GM19193 (cell line): ENCODE measurements around the gene PLK5.

Experiments used
- POLR2A ChIP-seq: IDR thresholded peaks from 4 replicates; pipeline ENCODE4 v1.6.1; 2011; ENCODE audit not compliant: insufficient read depth, insufficient read length; ENCODE audit errors: extremely low read depth

PLK5 gene

GRCh38 chr19:1501200-1501595, 22.7 kb upstream of the PLK5 start:
- TF ChIP-seq POLR2A = no peak

DNA sequence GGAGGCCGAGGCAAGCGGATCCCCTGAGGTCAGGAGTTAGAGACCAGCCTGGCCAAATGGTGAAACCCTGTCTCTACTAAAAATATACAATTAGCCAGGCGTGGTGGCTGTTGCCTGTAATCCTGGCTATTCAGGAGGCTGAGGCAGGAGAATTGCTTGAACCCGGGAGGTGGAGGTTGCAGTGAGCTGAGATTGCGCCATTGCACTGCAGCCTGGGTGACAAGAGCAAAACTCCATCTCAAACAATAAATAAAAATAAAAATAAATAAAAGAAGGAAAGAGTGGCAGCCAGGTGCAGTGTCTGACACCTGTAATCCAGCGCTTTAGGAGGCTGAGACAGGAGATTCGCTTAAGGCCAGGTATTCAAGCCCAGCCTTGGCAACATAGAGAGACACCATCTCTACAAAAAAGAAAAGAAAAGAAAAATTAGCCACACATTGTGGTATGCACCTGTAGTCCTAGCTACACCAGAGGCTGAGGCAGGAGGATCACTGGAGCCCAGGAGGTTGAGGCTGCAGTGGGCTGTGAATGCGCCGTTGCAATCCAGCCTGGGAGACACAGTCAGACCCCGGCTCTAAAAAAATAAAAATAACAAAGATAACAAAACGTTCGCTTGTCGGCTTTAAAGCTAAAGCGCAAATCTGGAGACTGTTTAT, 21.3 kb upstream of the PLK5 start:
- no peak for TF ChIP-seq POLR2A

DNA sequence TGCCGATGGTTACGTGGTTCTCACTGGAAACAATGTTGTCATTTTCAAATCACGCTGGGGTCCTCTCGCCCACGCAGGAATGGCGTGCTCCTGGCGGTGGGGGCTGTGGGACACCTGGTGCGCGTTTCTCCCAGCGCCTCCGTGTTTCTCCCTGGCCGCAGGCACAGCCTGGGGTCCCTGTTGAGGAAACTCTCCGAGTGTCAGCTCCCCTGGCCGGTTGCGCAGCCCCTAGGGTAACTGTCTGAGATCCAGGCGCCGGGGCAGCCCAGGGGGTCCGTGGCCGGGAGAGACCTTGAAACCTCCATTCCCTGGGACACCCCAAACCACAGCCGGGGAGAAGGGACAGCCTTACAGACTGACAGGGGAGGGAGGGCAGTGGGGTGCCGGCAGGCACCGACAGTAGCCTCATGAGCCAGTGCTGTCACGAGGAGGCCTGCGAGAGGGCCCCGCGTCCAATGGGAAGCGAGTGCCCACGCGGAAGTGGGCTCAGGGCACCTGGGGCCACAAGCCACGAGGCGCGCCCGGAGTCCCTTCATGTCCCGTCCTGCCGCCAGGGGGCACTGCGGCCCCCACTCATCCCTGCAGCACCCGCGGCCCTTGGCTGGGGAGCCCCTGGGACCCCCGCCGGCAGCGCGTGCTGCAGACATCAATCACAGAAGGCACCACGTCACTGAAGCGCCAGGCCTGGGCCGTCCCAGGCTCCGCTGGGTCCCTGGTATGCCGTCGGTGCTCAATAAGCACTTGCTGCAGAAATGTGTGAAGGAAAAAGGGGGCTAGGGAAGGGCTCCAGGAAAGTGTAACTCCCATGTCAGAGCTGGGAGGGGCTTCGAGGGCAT, 20.6 kb upstream of the PLK5 start:
- TF ChIP-seq POLR2A = no peak

GRCh38 chr19:1503925-1504773, 19.7 kb upstream of the PLK5 start:
- no peak for TF ChIP-seq POLR2A

GRCh38 chr19:1505012-1505411, 18.9 kb upstream of the PLK5 start:
- no peak for TF ChIP-seq POLR2A

- TF ChIP-seq POLR2A = no peak
Observed at GRCh38 chr19:1505991-1506881, 17.6 kb upstream of the PLK5 start.

GRCh38 chr19:1507192-1507660, 16.7 kb upstream of the PLK5 start:
- TF ChIP-seq POLR2A = no peak

- no peak for TF ChIP-seq POLR2A
Observed at GRCh38 chr19:1507763-1508506, 15.9 kb upstream of the PLK5 start.

DNA sequence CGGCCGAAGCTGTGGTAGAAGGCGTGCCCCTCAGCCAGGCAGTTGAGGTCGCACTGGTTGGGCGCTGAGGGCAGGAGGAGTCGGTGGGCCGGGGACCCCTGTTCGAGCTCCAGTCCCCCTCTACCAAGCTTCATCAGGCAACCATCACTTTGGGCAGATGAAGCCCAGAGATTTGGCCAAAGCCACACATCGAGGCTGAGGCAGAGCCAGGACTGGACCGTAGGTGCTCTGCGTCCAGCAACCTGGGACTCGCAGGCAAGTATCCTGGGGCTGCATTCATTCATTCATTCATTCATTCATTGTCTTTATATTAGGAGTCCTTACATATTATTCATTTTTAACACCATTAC, 15.4 kb upstream of the PLK5 start:
- TF ChIP-seq POLR2A = no peak

DNA sequence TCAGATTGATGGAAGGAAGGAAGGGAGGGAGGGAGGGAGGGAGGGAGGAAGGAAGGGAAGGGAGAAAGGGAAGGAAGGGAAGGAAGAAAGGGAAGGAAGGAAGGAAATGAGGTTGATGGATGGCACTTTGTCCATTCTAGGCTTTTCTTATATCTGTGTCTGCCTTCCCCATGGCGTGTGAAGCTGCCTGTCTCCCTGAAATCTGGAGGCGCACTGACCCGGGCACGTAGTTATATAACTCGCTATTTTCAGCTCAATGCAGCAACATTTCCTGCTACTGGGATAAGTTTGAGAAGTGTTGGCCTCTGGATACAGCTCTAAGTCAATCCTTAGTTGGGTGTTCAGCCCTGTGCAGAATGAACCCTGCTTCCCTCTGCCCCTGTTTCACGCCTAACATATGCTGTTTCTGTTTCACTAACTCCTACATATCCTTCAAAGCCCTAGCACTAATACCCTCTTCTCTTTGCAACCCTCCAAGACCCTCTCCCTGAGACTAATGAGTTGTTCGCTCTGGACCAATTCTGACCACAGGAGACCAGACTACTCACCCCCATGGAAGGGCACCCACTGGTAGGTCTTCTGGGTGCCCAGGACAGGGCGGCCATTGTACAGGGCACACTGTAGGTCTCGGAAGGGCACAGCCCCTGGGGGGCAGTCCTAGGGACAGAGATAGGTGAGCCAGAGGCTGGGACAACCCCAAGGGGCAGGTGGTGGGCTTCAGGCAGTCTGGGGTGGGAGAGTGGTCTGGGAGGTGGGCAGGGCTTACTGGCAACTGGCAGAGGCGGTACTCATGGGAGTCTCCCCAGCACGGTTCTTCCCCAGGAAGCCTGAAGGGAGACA, 14.1 kb upstream of the PLK5 start:
- TF ChIP-seq POLR2A = no peak

DNA sequence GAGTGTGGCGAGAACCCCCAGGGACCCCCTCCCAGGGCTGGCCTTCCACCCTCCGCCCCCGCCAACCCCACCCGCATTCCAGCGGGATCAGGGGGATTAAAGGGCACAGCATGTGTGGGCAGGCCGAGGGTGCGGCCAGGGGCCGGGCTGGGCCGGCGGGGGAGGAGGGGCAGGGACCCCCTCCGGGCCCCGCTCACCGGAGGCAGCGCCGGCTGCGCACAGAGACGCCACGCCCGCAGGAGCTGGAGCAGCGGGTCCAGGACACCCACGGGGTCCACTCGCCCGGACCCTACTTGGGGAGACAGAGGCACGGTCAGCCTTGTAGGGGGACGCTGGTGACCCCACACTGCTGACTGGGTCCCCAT, 13.5 kb upstream of the PLK5 start:
- TF ChIP-seq POLR2A = no peak

GRCh38 chr19:1510807-1511206, 13.1 kb upstream of the PLK5 start:
- no peak for TF ChIP-seq POLR2A
